ENCODE results near the gene OAS1.
"Not testable (repeated sequence)": the region's sequence is repeated elsewhere in the genome, so short reads cannot be mapped to it uniquely, and the experiment has no call there.

Gene OAS1

GRCh38 chr12:112901271-112901670, 5.5 kb upstream of the OAS1 start:
- DNase-seq: no peak

DNA sequence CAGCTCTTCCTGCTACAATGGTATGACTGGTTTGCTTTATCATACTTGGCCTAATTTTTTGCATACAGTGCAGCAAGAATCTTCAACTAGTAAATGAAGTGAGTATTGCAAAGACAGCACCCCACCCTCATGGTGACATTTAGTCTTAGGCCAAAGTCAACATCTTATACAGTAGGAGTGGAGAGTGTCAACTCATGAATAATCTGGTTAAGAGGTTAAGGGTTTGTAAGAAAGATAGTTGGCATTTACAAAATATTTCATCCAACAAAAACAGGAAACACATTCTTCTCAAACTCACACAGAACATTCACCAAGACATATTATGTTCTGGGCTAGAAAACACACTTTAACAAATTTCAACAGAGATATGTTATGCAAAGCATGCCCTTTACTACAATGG, 2.2 kb upstream of the OAS1 start:
- DNase-seq: no peak

- DNase-seq: no peak
These were observed 1.2 kb upstream of the OAS1 start for GRCh38 chr12:112905451-112906089.

DNA sequence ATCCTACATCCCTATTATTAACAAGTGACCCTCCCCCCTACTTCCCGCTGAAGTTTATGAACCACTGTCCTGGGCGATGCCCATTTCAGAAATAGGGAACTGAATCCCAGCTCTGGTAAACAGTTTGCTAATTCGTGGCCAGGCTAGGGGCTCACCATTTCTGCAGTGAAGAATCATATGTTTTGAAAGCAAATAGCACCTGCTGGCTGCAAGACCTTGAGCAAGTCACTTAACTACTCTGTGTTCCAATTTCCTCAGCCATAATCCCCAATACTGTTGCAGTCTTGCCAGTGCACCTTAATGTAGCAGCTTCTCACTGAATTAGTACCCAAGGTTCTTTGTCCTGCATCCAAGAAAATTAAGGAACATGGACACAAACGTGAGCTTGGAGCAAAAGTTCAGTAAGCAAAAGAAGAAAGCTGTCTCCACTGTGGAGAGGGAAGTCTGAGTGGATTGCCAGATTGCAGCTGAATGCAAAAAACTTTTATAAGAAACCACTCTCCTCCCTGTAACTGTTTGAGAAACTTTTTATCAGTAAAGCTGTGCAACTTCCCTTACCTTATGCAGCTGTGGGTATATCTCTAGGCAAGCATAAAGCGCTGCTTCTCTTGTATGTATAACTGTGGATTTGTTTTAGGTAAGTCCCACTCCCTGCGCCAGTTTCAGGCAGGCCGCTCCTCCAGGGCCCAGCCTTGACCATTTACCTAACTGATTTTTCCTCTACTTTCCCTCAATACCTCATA, 824 bp downstream of the OAS1 start:
- peak; percentile 28 for DNase-seq

GRCh38 chr12:112908548-112908947, 1.8 kb downstream of the OAS1 start:
- no peak for DNase-seq

DNA sequence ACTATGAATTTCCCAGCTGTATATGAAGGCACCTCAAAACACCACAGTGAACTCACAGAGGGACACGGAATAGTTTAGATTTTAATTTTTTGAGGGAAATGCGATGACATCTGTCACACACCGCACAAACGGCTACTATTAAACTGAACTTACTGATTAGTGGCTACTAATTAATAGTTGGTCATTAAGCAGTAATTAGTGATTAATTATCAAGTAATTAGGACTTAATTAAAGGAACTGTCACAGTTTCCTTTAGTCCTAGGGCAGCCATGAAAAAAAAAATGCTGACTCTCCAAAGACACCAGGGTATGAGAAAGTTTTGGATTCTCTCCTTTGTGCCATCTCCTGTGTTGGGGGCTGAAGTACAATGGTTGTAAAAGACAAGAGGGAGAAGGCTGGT, 2.9 kb downstream of the OAS1 start:
- no peak for DNase-seq

- DNase-seq: no peak
These were observed 6.4 kb downstream of the OAS1 start for GRCh38 chr12:112913038-112913688.

- DNase-seq: not testable (repeated sequence)
These were observed 7.1 kb downstream of the OAS1 start for GRCh38 chr12:112913888-112914287.

GRCh38 chr12:112916270-112916669, 9.5 kb downstream of the OAS1 start:
- DNase-seq: no peak

- DNase-seq: no peak
These were observed 12.4 kb downstream of the OAS1 start for GRCh38 chr12:112919121-112919520.

DNA sequence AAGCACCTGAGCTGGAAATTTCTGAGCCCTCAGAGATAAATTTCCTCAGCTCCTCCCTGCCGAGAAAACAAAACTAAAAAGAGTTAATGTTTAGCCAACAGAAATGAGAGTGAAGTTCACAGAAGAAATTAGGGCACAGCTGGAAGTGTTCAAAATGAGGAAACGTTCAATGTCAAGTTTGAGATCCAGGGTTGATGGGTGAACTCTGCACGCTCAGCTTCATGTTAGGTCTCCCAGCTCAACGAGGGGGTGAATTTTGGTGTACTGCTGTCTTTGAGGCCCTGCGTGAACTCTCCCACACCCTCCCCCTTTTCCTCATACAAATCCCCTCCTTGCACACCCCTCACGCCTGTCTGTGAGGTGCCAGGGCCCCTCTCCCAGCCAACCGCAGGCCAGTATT, 18.2 kb downstream of the OAS1 start:
- no peak for DNase-seq

- DNase-seq: not testable (repeated sequence)
These were observed 19.8 kb downstream of the OAS1 start for GRCh38 chr12:112926416-112927033.

GRCh38 chr12:112927475-112927874, 20.7 kb downstream of the OAS1 start:
- no peak for DNase-seq

- no peak for DNase-seq
These were observed 21.2 kb downstream of the OAS1 start for GRCh38 chr12:112927925-112928324.

- DNase-seq: no peak
These were observed 22.2 kb downstream of the OAS1 start for GRCh38 chr12:112928978-112929377.

DNA sequence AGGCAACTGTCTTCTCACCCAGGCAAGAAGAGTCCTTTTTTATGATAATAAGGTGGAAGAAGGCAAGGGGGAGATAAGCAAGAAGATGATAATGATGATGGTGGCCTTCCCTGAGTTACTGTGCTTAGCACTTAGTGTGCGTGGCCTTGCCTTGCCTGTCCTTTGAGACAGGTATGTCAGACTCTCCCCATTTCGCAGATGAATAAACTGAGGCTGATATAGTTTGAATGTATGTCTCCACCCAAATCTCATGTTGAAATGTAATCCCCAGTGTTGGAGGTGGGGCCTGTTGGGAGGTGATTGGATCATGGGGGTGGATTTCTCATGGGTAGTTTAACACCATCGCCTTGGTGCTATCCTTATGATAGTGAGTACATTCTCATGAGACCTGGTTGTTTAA, 23.0 kb downstream of the OAS1 start:
- DNase-seq: no peak

- no peak for DNase-seq
These were observed 23.6 kb downstream of the OAS1 start for GRCh38 chr12:112930350-112930749.

DNA sequence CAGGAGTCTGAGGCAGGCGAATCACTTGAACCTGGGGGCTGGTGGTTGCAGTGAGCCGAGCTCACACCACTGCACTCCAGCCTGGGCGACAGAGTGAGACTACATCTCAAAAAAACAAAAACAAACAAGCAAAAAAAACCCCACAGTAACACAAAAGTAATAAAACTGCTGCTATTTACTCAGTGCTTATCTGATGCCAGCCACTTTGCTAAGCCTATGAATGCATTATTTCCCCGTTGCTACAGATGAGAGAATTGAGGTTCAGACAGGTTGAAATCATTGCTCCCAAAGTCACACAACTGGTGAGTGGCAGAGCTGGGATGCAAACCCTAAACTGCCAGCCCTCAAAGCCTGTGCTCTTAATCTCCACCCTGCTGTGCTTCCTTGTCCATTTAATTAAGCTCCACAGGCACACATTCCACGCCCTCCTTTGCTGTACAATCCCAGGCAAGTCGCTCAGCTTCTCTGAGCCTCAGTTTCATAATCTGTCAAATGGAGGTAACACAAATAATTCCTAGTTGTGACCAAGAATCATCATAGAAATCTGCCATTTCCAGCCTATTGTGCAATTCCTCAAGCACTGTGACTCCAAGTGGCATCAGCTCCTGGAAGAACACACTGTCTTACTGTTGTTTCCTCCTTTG, 25.8 kb downstream of the OAS1 start:
- DNase-seq: no peak

- no peak for DNase-seq
These were observed 26.4 kb downstream of the OAS1 start for GRCh38 chr12:112933129-112933505.

DNA sequence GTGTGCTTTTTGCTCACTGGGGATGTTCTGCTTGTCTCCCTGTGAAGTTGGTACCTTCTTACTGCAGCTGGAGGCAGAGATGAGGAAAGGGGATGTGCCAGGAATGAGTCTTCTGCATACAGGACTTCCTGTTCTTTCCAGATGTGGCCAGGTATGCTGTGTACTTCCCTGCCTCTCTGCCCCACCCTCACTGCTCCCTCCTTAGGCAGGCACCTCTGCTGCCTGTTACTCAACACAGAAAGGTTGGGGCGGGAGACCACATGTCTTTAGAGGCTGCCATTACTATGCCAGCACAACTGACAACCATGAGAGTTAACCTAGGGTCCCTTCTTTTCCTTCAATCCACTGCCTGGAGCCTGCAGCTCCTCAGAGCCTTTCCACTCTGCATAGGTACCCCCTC, 29.5 kb downstream of the OAS1 start:
- DNase-seq: no peak

DNA sequence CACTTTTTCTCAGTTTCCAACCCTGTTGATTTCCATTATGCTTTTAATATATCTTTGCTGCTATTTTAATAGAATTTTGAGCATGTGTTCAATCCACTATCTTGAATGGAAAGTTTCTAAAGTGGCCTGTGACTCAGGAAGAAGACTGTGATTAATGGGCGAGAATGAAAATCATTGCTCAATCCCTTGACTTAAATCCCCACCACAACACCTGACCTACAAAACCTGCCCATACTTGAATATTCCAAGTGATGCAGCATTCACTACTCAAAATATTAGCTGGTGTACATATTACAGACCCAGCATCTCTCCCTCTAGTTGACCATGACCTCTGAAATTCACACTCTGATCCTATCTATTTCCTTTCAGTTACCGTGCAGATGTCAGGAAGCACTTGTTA, 30.2 kb downstream of the OAS1 start:
- no peak for DNase-seq

- DNase-seq: peak; percentile 79
These were observed 31.3 kb downstream of the OAS1 start, which contains the start of gene OAS3 for GRCh38 chr12:112937741-112938719. Gene OAS3, plus strand, starts transcription at chr12:112938474. Its CDS starts 57 bp downstream, at chr12:112938531.

Data from CD4-positive, alpha-beta T cell treated with Interleukin-15 for 1 hour (primary cell).